ENCODE measurements around the gene MYL12B.

MYL12B gene

GRCh38 chr18:3305354-3305762, 43.4 kb downstream of the MYL12B start (continued):
- no peak for TF ChIP-seq ZNF580 (tag by site-specific recombination; IDR thresholded peaks at IDR 0.05)
- TF ChIP-seq ZNF654 (tag by site-specific recombination; IDR thresholded peaks at IDR 0.05; ENCODE audit: low read depth) = no peak
- TF ChIP-seq ZNF274 (IDR thresholded peaks at IDR 0.05; ENCODE audit: low read length) = no peak
- no peak for TF ChIP-seq ZNF274 (tag by site-specific recombination; IDR thresholded peaks at IDR 0.05; ENCODE audit: borderline replicate concordance)
- no peak for TF ChIP-seq ZNF843 (tag by site-specific recombination; IDR thresholded peaks at IDR 0.05)
- no peak for TF ChIP-seq ZNF280D (tag by site-specific recombination; IDR thresholded peaks at IDR 0.05)
- TF ChIP-seq ZNF830 (tag by site-specific recombination; IDR thresholded peaks at IDR 0.05; ENCODE audit: low read depth) = no peak
- no peak for TF ChIP-seq ZSCAN30 (tag by site-specific recombination; IDR thresholded peaks at IDR 0.05)
- no peak for TF ChIP-seq ZNF174 (tag by site-specific recombination; IDR thresholded peaks at IDR 0.05)

GRCh38 chr18:3305933-3306332, 44.0 kb downstream of the MYL12B start:
- Histone ChIP-seq H3K4me3 (ENCODE audit: low read depth, low read length) (no peak overlapping the region), H3K9me3 (ENCODE audit: control insufficient read depth, insufficient read depth, low read depth, low read length) (no peaks in the 10 kb centered on the region), H3K27ac (ENCODE audit: extremely low read depth, low read depth, low read length) (no peak overlapping the region), H3K4me1 (ENCODE audit: control insufficient read depth, insufficient read depth, low read length) (no peaks in the 10 kb centered on the region), H3K36me3 (ENCODE audit: control insufficient read depth in 2 of 2, insufficient read depth in 1 of 2, low read length in 2 of 2) (no peaks in the 10 kb centered on the region; a peak in 1 of 3 replicates)
- CTCF ChIA-PET = interaction anchor here (1.3 to 1.6 kb wide), 2 partner anchors 19 to 77 kb away, joined by 3 read pairs; no protein-coding TSS in a partner anchor
- POLR2A ChIA-PET = interaction anchor here (0.6 to 1.2 kb wide), 3 partner anchors 15 to 654 kb away, joined by 3 to 10 read pairs (median 4); no protein-coding TSS in a partner anchor
- no peak for TF ChIP-seq ZNF26 (tag by site-specific recombination; IDR thresholded peaks at IDR 0.05)
- TF ChIP-seq ZFHX2 (tag by site-specific recombination; conservative IDR thresholded peaks at IDR 0.05) = no peak
- TF ChIP-seq ZNF19 (tag by site-specific recombination; IDR thresholded peaks at IDR 0.05; ENCODE audit: low read depth) = no peak
- no peak for TF ChIP-seq ZNF280C (tag by site-specific recombination; IDR thresholded peaks at IDR 0.05)
- TF ChIP-seq ZNF544 (tag by site-specific recombination; IDR thresholded peaks at IDR 0.05) = no peak
- TF ChIP-seq ZSCAN16 (tag by site-specific recombination; IDR thresholded peaks at IDR 0.05) = no peak
- no peak for TF ChIP-seq ZNF529 (tag by site-specific recombination; IDR thresholded peaks at IDR 0.05; ENCODE audit: insufficient replicate concordance)
- TF ChIP-seq ZNF518A (tag by site-specific recombination; conservative IDR thresholded peaks at IDR 0.05; ENCODE audit: low read depth) = no peak
- no peak for TF ChIP-seq ZNF175 (tag by site-specific recombination; IDR thresholded peaks at IDR 0.05)
- TF ChIP-seq ZNF654 (tag by site-specific recombination; IDR thresholded peaks at IDR 0.05; ENCODE audit: low read depth) = no peak
- no peak for TF ChIP-seq ZNF664 (tag by site-specific recombination; IDR thresholded peaks at IDR 0.05)

Data from HEK293 (cell line).